Heart left ventricle (tissue), 13 donors: ENCODE data around the gene RHOT2.

Experiments
- POLR2A ChIP-seq, 2 donors: fragments of 450-650 bp; IDR thresholded peaks; one replicate each; pipeline ENCODE4 v1.6.1; 2017; ENCODE audit warnings: antibody characterized with exemption in 2 of 2, mild to moderate bottlenecking in 2 of 2, moderate library complexity in 2 of 2
- TF ChIP-seq, protein P1 (sequence below), 12 donors: fragments of 200-600 bp; sonication (generic) in 4 of 12; IDR thresholded peaks; one replicate each; pipeline versions ENCODE4 v1.5.0 to v1.8.0; 2018 to 2022; ENCODE audit warnings: antibody characterized with exemption in 12 of 12, mild to moderate bottlenecking in 5 of 12
- donor health status: ischemic (EF 13 %, LVEDD 7.1; RV severe dilation, severe dysfunction).
- donor health status: DM: no; HTN: yes; CAD: no.
- donor health status: DM: no; HTN: no; CAD: no.
- donor health status: ischemic (EF 25% LVEDD 6.9; RV normal size, moderate dysfunction).
- donor health status: ischemic (EF 25% LVEDD 5.7; RV mildly dilated, moderate dysfunction).
- donor health status: ischemic (EF 35%, LVEDD 5.7; RV mildly dilated, moderate dysfunction).
- donor health status: nonischemic (EF 11% LVEDD 7.7; RV severe dilation, severe dysfunction).
- donor health status: DM: yes; HTN: yes; CAD: no.
- donor health status: PGD.
- donor health status: ischemic (EF 29% LVEDD 5.4; RV normal size, mild dysfunction).
- donor health status: nonischemic (EF 23%, LVEDD 6.1; RV moderate dilation, normal function).

DNA sequence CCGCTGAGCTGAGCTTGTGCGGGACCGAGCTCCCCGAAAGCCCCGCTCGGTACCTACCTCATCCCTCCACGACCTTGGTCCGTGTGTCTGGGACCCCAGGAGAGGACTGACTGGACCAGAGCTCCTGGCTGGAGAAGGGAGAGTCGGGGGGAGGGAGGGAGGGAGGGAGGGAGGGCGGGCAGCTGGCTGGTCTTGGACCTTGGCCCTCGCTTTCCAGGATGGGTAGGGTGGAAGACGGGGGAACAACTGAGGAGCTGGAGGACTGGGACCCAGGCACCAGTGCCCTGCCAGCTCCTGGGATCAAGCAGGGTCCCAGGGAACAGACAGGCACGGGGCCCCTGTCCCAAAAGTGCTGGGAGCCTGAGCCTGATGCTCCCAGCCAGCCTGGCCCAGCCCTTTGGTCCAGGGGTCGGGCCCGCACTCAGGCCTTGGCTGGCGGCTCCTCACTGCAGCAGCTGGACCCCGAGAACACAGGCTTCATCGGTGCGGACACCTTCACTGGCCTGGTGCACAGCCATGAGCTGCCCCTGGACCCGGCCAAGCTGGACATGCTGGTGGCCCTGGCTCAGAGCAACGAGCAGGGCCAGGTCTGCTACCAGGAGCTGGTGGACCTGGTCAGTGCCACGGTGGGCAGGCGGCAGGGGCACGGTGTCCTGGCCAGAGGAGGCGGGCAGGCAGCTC lies 8.1 kb downstream of the RHOT2 start:
- TF ChIP-seq, protein P1, sequence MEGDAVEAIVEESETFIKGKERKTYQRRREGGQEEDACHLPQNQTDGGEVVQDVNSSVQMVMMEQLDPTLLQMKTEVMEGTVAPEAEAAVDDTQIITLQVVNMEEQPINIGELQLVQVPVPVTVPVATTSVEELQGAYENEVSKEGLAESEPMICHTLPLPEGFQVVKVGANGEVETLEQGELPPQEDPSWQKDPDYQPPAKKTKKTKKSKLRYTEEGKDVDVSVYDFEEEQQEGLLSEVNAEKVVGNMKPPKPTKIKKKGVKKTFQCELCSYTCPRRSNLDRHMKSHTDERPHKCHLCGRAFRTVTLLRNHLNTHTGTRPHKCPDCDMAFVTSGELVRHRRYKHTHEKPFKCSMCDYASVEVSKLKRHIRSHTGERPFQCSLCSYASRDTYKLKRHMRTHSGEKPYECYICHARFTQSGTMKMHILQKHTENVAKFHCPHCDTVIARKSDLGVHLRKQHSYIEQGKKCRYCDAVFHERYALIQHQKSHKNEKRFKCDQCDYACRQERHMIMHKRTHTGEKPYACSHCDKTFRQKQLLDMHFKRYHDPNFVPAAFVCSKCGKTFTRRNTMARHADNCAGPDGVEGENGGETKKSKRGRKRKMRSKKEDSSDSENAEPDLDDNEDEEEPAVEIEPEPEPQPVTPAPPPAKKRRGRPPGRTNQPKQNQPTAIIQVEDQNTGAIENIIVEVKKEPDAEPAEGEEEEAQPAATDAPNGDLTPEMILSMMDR (IDR thresholded peaks at IDR 0.05) = no peak
- TF ChIP-seq POLR2A (IDR thresholded peaks at IDR 0.05) = no peak
